ENCODE results near the gene RHOU.
"Not testable (repeated sequence)": the region's sequence is repeated elsewhere in the genome, so short reads cannot be mapped to it uniquely, and the experiment has no call there.

Gene RHOU

DNA sequence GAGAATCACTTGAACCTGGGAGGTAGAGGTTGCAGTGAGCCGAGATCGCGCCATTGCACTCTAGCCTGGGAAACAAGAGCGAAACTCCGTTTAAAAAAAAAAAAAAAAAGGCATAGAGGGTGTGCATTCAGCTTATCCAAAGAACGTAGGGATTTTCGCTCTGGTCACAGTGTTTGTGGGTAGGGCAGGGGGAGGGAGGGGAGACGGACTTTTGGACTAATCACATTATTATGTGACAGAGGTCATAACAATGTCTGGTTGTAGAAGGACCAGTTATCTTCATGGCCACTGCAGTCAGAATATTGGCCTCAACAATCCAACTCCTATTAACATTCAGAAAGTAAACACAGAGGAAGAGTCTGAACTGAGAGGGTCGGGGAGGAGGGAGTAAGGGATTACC, 25.7 kb downstream of the RHOU start:
- DNase-seq (ENCODE audit: low spot score), result no peak

GRCh38 chr1:228763561-228763960, 28.3 kb downstream of the RHOU start:
- no peak for DNase-seq (ENCODE audit: low spot score)

DNA sequence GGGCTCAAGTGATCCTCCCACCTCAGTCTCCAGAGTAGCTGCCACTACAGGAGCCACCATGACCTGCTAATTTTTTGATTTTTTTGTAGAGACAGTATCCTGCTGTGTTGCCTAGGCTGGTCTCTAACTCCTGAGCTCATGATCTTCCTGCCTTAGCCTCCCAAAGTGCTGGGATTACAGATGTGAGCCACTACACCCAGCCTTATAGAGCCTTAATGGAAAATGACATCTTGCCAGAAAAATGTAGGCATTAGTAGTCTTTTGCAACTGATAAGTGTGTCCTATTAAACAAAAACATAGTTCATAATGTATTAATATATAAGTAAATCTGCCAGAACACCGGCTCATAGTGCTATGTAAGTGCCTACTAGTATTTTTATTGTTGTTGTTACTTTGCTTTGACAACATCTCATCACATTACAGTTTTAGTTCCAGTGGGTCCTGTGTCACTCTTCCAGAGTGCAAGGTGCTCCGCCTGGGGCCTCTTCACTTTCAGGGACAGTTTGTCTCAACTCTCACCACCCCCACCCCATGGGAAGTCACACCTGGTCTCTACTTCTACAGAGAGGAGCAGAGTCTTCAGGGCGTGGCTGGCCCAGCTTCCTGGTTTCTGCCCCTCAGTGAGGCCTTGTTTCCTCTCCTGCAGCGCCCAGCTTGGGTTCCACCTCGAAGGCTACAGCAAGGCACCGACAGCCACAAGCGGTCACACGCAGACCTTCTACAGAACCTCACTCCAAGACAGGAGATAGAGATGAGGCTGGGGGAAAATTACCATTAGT, 30.1 kb downstream of the RHOU start:
- no peak for DNase-seq (ENCODE audit: low spot score)

GRCh38 chr1:228766788-228767187, 31.5 kb downstream of the RHOU start:
- DNase-seq (ENCODE audit: low spot score), result no peak

GRCh38 chr1:228767636-228768354, 32.5 kb downstream of the RHOU start:
- DNase-seq (ENCODE audit: low spot score), result no peak

- no peak for DNase-seq (ENCODE audit: low spot score)
Observed at GRCh38 chr1:228768355-228769000, 33.2 kb downstream of the RHOU start.

- DNase-seq (ENCODE audit: low spot score), result no peak
Observed at GRCh38 chr1:228770779-228771223, 35.5 kb downstream of the RHOU start.

DNA sequence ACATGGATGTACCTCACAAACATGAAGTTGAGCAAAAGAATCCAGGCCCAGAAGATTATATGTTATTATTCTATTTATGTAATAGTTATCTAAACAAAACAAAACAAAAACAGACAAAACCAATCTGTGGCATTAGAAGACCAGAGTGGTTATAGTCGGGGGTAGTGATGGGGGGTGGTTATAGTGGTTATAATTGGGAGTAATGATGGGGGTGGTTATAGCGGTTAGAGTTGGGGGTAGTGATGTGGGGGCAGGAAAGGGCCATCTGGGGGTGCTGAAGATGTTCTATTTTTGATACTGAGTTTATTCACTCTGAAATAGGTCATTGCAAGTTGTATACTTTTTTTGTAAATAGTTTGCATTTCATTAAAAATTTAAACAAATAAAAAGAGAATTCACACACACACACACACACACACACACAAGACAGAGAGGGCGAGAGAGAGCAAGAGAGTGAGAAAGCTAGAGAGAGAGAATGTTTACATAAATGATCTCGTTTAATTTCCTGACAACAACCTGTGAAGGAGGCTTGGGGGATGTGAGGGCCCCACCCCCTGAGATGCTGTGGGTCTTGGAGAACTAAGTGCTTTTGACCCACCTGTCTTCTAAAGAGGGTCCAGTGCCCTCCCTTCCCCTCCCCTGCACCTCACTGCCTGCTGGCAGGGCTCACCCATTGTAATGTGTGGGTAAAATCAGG, 37.4 kb downstream of the RHOU start:
- DNase-seq (ENCODE audit: low spot score), result no peak

- not testable (repeated sequence) for DNase-seq (ENCODE audit: low spot score)
Observed at GRCh38 chr1:228775946-228776345, 40.7 kb downstream of the RHOU start.

DNA sequence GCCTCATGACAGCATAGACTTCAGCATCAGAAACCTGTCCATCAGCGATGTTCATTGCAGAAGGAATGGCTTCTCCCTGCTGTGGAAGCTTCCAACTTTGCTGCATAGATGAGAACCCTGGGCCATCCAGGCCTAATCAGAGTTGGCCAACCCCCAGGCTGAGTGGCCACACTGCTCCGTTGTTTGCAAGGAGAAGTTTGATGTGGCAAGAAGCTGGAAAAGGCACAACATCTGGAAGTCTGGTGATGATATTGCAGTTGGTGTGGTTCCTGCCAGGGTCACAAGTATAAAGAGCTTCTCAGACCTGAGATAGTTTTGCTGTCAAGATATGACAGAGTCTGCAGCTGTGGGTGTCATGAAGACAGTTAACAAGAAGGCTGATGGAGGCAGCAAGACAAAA, 41.2 kb downstream of the RHOU start:
- DNase-seq (ENCODE audit: low spot score), result no peak

- DNase-seq (ENCODE audit: low spot score), result no peak
Observed at GRCh38 chr1:228777236-228777635, 42.0 kb downstream of the RHOU start.

GRCh38 chr1:228778026-228778425, 42.7 kb downstream of the RHOU start:
- no peak for DNase-seq (ENCODE audit: low spot score)

- no peak for DNase-seq (ENCODE audit: low spot score)
Observed at GRCh38 chr1:228778466-228778865, 43.2 kb downstream of the RHOU start.

- no peak for DNase-seq (ENCODE audit: low spot score)
Observed at GRCh38 chr1:228778961-228779360, 43.7 kb downstream of the RHOU start.

DNA sequence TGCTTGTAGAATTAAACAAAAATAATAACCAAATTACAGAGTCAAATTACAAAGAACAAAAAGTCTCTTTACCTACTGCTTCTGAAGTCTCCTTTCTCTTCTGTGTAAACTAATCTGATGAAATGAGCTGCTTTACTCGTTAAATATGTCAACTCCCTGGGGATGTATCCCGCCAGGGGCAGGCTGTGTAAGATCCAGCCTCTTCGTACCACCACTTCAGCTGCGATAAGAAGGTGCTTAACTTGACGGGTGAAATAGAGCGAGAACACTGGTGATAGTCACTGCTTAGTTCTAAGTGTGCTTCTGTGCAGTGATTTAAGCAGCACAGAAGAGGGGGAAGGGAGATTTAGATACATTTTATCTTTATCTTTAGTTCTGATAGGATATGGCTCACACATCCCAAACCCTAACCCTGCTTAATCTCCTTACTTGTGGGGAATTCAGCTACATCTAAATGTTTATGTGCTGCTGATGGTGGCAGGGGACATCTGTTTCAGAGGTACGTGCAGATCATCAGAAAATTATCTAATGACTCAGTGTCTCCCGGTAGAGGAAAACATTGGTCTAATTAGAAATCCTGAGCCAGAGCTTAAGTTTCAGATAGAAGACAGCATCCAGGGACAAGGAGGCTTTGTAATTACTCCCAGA, 46.0 kb downstream of the RHOU start:
- DNase-seq (ENCODE audit: low spot score), result no peak

- DNase-seq (ENCODE audit: low spot score), result no peak
Observed at GRCh38 chr1:228781809-228782661, 46.8 kb downstream of the RHOU start.

GRCh38 chr1:228782662-228783417, 47.6 kb downstream of the RHOU start:
- DNase-seq (ENCODE audit: low spot score), result peak; percentile 73

GRCh38 chr1:228783418-228784040, 48.2 kb downstream of the RHOU start:
- no peak for DNase-seq (ENCODE audit: low spot score)

- no peak for DNase-seq (ENCODE audit: low spot score)
Observed at GRCh38 chr1:228784181-228784580, 48.9 kb downstream of the RHOU start.

Measured in SW480 (cell line).